Fibroblast of peridontal ligament (primary cell): ENCODE data around the gene ERAL1.
"Not testable (repeated sequence)": the region's sequence is repeated elsewhere in the genome, so short reads cannot be mapped to it uniquely, and the experiment has no call there.

Source experiments
- DNase-seq: peaks from one replicate; pipeline ENCODE4 v3.0.0-alpha.2; 2010; ENCODE audit errors: extremely low read depth

Gene ERAL1

DNA sequence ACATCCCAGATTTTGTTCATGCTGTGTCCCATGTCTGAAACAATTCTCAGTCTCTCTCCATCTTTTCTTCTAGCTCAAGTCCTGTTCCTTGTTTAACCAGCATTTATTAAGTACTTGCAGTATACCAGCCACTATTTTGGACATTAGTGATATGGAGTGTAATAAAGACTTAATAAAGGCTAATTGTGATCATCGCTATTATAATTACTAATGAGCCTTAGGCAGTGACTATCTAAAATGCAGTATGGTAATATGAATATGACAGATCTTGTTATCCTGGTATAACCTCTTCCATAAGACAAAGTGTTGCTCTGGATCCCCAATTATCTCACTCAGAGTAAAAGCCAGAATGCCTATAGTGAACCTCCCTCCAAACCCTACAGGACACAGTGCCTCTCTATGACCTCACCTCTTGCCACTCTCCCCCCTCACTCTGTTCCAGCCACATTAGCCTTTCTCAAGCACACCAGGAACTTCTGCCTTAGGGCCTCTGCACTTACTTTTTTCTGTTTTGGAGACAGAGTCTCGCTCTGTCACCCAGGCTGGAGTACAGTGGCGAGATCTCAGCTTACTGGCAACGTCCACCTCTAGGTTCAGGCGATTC is 44.5 kb downstream of the ERAL1 start:
- no peak for DNase-seq

GRCh38 chr17:28900986-28901726 is 46.3 kb downstream of the ERAL1 start:
- DNase-seq, result no peak

DNA sequence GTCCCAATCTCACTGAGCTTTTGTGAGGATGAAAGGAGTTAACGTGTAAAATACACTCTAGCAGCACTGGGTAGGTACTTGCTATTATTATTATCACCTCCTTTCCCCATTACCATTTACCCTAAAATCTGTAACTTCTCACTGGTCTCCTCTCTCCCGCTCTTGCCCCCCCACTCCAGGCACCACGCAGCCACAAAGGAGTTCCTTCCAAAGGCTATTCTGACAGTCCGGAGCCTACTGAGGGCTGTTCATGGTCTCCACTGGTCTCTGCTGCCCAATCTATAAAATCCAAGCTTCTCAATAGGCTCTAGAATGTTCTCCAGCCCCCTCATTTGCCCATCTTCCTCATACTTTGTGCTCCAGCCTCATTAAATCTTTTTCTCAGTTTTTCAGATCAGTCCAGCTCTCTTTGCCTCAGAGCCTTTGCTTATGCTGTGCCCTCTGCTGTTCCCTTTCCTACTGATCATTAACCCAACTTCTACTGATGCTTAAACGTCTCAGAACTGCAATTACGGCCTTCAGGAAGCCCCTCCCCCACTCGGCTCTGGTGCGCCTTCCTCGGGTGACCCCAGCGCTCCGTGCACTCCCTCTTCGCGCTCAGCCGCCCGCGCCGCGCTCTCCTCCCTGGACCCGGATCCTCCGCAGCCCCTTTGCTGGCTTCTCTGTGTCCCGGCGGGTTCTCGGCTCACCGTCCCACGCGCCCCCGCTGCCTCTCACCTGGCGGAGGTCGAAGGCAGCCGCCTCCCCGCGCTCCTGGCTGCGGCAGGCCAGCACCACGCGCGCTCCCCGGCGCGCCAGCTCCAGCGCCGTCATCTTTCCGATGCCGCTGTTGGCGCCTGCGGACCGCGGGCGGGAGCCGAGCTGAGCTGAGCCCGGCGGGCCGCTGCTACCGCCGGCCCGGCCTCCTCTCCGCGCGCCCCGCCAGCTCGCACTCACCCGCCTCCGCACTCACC is 47.3 kb downstream of the ERAL1 start:
- DNase-seq, result no peak

- DNase-seq, result peak; percentile 72
Observed at GRCh38 chr17:28902819-28903545, 48.2 kb downstream of the ERAL1 start, which contains the start of gene DHRS13. TSS of gene DHRS13 (minus strand) at chr17:28903079. CDS start at chr17:28902944, 135 bp downstream.

DNA sequence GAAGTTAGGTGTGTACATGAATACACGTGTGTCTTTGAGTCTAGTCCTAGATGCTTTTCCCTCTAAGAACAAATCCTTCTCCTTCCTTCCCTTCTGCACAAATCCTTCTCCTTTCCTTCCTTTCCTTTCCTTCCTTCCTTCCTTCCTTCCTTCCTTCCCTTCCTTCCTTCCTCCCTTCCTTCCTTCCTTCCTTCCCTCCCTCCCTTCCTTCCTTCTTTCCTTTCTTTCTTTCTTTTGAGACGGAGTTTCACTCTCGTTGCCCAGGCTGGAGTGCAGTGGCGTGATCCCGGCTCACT is 48.7 kb downstream of the ERAL1 start:
- not testable (repeated sequence) for DNase-seq

GRCh38 chr17:28904800-28905199 is 50.0 kb downstream of the ERAL1 start:
- DNase-seq, result no peak

DNA sequence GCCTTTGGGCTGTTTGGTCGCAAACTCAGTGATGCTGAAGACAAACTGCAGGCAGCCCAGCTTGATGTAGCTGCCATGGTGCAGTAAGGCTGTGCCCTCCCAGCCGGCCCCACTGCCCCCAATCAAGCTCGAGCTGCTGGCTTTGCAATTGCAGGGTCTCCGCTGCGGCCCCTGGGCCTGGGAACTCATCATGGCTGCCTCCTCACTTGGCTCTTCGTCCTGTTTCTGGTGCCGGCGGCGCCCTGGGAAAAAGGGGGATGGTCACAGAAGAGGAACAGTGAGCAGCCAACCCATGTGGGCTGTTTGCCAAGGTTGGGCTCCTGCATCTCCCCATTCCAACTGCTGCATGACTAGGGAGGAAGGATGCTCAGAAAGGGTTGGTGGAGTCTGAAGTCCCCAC is 51.5 kb downstream of the ERAL1 start:
- no peak for DNase-seq

GRCh38 chr17:28906706-28907438 is 52.1 kb downstream of the ERAL1 start:
- DNase-seq, result no peak

DNA sequence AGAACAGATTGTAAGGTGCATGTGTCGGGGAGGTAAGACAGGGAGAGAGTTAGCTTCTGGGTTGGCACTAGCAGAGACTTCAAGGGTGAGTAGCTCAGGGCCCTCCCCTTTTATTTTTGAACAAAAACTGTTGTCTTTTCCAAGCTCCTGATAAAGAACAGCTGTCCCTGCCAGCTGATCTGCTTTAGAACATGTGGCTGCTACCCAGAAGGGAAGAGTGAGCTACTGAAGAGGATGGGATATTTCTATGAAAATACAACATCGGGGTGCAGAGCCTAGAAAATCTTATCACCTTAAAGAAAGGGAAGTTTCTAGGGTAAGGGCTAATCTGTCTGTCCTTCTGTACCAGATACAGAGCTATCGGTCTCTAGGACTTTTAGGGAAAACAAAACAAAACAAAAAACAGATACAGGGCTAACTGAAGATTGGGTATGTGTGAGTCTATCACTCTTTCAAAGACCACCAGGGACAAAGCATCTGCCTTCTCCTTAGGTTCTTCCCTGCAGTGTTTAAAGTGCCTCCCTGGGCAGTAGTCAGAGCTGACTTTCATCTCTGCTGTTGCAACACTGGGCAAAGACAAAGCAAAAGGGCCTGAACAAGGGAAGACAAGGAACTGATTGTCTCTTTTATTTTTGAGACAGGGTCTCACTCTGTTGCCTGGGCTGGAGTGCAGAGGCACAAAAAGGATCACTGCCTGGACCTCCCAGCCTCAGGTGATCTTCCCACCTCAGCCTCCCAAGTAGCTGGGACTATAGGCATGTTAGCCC is 53.1 kb downstream of the ERAL1 start:
- DNase-seq, result peak; percentile 73

DNA sequence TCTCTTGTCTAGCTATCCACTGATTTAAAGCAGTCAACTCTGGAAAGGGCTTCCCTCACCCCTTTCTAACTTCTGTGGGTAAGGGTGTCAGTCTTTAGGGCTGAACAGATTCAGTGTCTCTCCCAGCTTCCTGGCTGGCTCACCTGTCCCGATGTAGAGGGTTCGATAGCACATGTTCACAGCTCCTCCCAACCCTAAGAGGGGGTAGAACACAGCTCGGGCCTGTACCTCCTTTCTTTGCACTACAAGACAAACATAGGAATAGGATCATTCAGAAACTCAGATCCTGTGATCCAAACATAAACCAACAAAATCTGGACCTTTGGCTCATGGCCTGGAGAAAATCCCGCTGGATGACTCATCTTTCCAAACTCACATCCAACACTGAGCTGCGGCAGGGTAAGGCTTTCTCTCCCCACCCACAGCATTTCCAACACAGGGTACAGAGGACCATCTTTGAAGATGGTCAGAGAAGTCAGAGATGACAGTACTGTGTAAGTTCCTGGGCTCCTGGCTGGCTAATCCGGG is 53.9 kb downstream of the ERAL1 start:
- peak; percentile 95 for DNase-seq

DNA sequence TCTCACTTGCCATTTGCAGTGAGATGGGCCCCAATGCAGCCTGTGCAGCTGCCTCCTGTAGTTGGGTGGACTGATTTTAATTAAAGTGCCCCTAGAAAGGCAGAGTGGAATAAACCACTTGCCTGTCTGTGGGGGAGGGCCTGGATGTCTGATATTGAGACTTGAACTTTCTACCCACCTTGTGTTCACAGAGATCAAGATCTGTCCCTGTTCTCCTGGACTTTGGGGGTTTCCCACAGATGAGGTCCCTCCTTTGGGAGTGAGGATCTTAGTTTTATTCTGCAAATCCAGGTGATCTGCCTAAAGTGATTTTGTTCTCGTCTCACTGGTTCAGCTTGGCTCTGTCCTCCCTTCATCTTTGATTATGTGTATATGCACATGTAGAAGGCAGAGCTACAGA is 55.7 kb downstream of the ERAL1 start:
- no peak for DNase-seq
